Type B pancreatic cell (in vitro differentiated cells): ENCODE results near the gene HOXB9. TPM values are rescaled to one million over a fixed set of nuclear protein-coding genes. Genes with fewer than 3 reads are reported as not detected.

Source experiments
- DNase-seq: peaks from one replicate; pipeline ENCODE4 v3.0.0; 2021; ENCODE audit warnings: mixed read lengths; ENCODE audit not compliant: unreplicated experiment; ENCODE audit errors: extremely low spot score
- H3K27ac Mint-ChIP-seq: 2 replicates; pipeline ENCODE4 v1.8.0; 2021; ENCODE audit warnings: mild to moderate bottlenecking, mixed read lengths
- H3K27me3 Mint-ChIP-seq: 2 replicates; pipeline ENCODE4 v1.8.0; 2021; ENCODE audit warnings: mixed read lengths
- H3K36me3 Mint-ChIP-seq: 2 replicates; pipeline ENCODE4 v1.8.0; 2021; ENCODE audit warnings: mixed read lengths
- H3K4me1 Mint-ChIP-seq: one replicate; pipeline ENCODE4 v1.8.0; 2021; ENCODE audit warnings: mixed read lengths; ENCODE audit not compliant: unreplicated experiment
- H3K4me3 Mint-ChIP-seq: 2 replicates; pipeline ENCODE4 v1.8.0; 2021; ENCODE audit warnings: mild to moderate bottlenecking, mixed read lengths
- H3K9me3 Mint-ChIP-seq: 2 replicates; pipeline ENCODE4 v1.8.0; 2021; ENCODE audit warnings: mixed read lengths
- total RNA-seq: library from RNA; stranded (reverse); gene quantifications from 2 replicates; pipeline ENCODE4 v1.2.1, GENCODE V29; 2021; ENCODE audit warnings: low replicate concordance
- TF ChIP-seq, protein P1 (sequence below): fragments of 200-600 bp; sonication (generic); conservative IDR thresholded peaks from 2 replicates; pipeline ENCODE4 v1.5.0; 2021; ENCODE audit warnings: antibody characterized with exemption, mild to moderate bottlenecking

HOXB9 gene
- total RNA-seq, 1 donor from 2014 or later: 9.4 TPM

- H3K4me3 Mint-ChIP-seq: peak overlapping the region; percentile 91
- H3K27ac Mint-ChIP-seq: peak overlapping the region; percentile 91
These were observed 27.4 kb downstream of the HOXB9 start for GRCh38 chr17:48598736-48599135.

GRCh38 chr17:48597778-48598631, 28.2 kb downstream of the HOXB9 start:
- TF ChIP-seq, protein P1, sequence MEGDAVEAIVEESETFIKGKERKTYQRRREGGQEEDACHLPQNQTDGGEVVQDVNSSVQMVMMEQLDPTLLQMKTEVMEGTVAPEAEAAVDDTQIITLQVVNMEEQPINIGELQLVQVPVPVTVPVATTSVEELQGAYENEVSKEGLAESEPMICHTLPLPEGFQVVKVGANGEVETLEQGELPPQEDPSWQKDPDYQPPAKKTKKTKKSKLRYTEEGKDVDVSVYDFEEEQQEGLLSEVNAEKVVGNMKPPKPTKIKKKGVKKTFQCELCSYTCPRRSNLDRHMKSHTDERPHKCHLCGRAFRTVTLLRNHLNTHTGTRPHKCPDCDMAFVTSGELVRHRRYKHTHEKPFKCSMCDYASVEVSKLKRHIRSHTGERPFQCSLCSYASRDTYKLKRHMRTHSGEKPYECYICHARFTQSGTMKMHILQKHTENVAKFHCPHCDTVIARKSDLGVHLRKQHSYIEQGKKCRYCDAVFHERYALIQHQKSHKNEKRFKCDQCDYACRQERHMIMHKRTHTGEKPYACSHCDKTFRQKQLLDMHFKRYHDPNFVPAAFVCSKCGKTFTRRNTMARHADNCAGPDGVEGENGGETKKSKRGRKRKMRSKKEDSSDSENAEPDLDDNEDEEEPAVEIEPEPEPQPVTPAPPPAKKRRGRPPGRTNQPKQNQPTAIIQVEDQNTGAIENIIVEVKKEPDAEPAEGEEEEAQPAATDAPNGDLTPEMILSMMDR: no peak
- no peak for DNase-seq
- peaks cover 97% of the 10 kb centered on the region for H3K27me3 Mint-ChIP-seq

More at GRCh38 chr17:48598736-48599135, 27.4 kb downstream of the HOXB9 start:
- no peak for DNase-seq
- H3K4me1 Mint-ChIP-seq: peaks cover 49% of the 10 kb centered on the region
- TF ChIP-seq, protein P1: no peak
- H3K9me3 Mint-ChIP-seq: no peaks in the 10 kb centered on the region
- H3K27me3 Mint-ChIP-seq: peaks cover 97% of the 10 kb centered on the region
- peaks cover 18% of the 10 kb centered on the region for H3K36me3 Mint-ChIP-seq

GRCh38 chr17:48597528-48597777, 28.7 kb downstream of the HOXB9 start:
- Mint-ChIP-seq H3K27me3 (peaks cover 97% of the 10 kb centered on the region), H3K9me3 (no peaks in the 10 kb centered on the region), H3K4me3 (peak overlapping the region; percentile 91), H3K4me1 (peaks cover 49% of the 10 kb centered on the region), H3K36me3 (peaks cover 14% of the 10 kb centered on the region), H3K27ac (peak overlapping the region; percentile 91)
- no peak for DNase-seq
- TF ChIP-seq, protein P1: no peak

More at GRCh38 chr17:48597778-48598631, 28.2 kb downstream of the HOXB9 start:
- H3K9me3 Mint-ChIP-seq: no peaks in the 10 kb centered on the region
- H3K4me3 Mint-ChIP-seq: peak overlapping the region; percentile 91
- peaks cover 14% of the 10 kb centered on the region for H3K36me3 Mint-ChIP-seq
- H3K27ac Mint-ChIP-seq: peak overlapping the region; percentile 91
- peaks cover 49% of the 10 kb centered on the region for H3K4me1 Mint-ChIP-seq

GRCh38 chr17:48596735-48597527, 29.2 kb downstream of the HOXB9 start:
- H3K9me3 Mint-ChIP-seq: no peaks in the 10 kb centered on the region
- H3K4me1 Mint-ChIP-seq: peaks cover 49% of the 10 kb centered on the region
- peaks cover 96% of the 10 kb centered on the region for H3K27me3 Mint-ChIP-seq
- TF ChIP-seq, protein P1: no peak
- peak overlapping the region; percentile 91 for H3K4me3 Mint-ChIP-seq
- peak overlapping the region; percentile 87 for H3K27ac Mint-ChIP-seq
- DNase-seq: no peak
- H3K36me3 Mint-ChIP-seq: peaks cover 14% of the 10 kb centered on the region

GRCh38 chr17:48596000-48596734, 30.0 kb downstream of the HOXB9 start:
- no peaks in the 10 kb centered on the region for H3K9me3 Mint-ChIP-seq
- peaks cover 54% of the 10 kb centered on the region for H3K4me1 Mint-ChIP-seq
- H3K36me3 Mint-ChIP-seq: peaks cover 20% of the 10 kb centered on the region
- peaks cover 96% of the 10 kb centered on the region for H3K27me3 Mint-ChIP-seq
- H3K27ac Mint-ChIP-seq: peak overlapping the region; percentile 97
- TF ChIP-seq, protein P1: no peak
- no peak for DNase-seq
- H3K4me3 Mint-ChIP-seq: peak overlapping the region; percentile 91
